GM21619 (cell line): Measurements from ENCODE around the gene RPL38.
"Not testable (repeated sequence)": the region's sequence is repeated elsewhere in the genome, so short reads cannot be mapped to it uniquely, and the experiment has no call there.

Experiments
- ATAC-seq: cut with Tn5 transposase; IDR thresholded peaks from one replicate; pipeline ENCODE4 v1.9.1; 2021; ENCODE audit not compliant: unreplicated experiment

Gene RPL38

DNA sequence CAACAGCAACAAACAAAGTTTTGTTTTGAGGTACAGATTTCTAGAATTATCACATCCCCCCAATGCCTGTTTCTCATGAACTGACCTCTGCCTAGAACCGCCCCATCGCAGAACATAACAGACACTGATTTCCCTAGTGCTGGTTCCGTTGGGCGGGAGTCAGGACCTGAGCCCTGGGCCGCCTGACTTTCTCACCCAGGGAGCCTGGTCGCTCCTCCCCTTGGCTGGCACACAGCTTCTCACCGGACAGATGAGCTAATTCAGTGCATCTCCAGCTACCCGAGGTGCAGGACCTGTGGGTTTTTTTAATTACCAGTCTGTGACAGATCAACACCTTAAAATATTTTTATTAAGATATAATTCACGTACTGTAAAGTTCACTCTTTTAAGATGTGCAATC is 20.1 kb upstream of the RPL38 start:
- no peak for ATAC-seq

DNA sequence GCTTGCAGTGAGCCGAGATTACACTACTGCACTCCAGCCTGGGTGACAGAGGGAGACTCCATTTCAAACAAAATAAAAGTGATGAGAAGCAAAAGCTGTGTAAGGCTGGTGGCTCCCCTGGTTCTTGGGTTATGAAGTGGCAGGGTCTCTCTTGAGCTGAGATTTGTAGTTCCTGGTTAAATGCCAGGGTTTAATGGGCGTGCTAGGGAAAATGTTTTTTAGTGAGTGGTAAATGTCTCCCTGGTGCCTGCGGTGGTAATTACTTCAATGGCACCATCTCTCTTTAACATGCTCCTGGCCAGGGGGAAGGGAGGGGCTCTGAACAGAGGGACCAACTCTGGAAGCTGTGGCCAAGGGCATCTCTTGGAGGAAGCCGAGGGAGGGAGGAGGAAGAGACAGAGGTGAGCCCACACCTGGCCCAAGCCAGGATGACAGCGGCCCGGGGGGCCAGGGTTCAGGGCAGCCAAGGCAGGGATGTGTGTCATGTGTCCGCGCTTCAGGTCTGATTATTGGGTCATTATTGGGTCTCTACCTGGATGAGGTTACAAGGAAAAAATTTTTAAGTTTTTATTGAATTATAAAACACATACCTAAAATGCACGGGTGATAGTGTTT is 17.8 kb upstream of the RPL38 start:
- no peak for ATAC-seq

GRCh38 chr17:74186498-74186897 is 17.0 kb upstream of the RPL38 start:
- no peak for ATAC-seq

GRCh38 chr17:74187761-74188160 is 15.7 kb upstream of the RPL38 start:
- no peak for ATAC-seq

GRCh38 chr17:74188687-74189086 is 14.8 kb upstream of the RPL38 start:
- ATAC-seq = not testable (repeated sequence)

DNA sequence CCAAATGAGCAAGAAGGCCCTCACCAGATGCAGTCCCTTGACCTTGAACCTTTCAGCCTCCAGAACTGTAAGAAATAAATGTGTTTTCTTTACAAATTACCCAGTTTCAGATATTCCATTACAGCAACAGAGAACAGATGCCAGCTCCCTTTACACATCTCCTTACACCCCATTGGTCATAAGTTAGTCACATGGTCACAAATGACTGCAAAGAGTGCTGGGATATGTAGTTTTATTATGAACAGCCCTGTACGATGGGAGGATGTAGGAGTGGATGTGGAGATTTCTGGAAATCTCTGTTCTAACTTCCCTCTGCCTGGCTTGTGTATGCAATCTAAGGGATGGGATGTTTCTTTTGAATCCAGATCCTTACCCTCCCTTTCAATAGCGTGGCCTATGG is 13.3 kb upstream of the RPL38 start:
- ATAC-seq = peak; percentile 74

- ATAC-seq = no peak
Measured at GRCh38 chr17:74190807-74191406, 12.6 kb upstream of the RPL38 start.

DNA sequence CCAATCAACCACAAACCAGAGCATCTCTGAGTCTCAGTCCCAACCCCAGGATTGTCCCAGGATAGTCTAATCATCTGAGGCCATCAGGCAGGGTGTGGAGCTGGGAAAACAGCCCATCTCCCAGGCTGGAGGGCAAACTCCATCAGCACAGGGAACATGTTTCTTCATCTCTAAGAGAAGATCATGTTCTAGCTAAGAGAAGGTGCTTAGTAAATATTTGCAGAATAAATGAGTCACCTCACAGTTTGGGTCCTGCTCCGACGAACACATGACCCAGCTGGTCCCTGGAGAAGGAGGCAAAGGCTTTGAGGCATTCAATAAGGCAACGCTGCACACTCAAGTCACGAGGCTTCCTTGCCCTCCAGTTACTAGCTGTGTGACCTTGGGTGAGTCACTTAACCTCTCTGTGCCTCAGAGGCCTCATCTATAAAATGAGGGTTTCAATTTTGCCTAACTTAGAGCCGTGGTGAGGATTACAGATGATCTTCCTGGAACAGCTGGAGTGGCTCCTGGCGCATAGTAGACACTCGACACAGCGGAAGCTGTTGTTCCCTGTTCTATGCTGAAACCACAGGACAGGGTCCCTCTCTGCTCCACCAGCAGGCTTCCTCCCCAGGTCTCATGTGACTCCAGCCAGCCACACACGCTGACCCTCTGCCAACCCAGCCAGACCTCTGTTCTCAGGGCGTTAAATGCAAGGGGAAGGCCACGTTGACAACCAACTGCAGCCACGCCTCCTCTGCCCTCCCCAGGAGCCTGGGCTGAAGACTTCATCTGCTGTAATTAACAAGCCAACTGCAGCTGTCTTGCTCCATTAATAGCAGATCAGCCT is 10.3 kb upstream of the RPL38 start:
- ATAC-seq = no peak

GRCh38 chr17:74194682-74195081 is 8.8 kb upstream of the RPL38 start:
- no peak for ATAC-seq

- no peak for ATAC-seq
Measured at GRCh38 chr17:74196541-74197317, 6.7 kb upstream of the RPL38 start.

DNA sequence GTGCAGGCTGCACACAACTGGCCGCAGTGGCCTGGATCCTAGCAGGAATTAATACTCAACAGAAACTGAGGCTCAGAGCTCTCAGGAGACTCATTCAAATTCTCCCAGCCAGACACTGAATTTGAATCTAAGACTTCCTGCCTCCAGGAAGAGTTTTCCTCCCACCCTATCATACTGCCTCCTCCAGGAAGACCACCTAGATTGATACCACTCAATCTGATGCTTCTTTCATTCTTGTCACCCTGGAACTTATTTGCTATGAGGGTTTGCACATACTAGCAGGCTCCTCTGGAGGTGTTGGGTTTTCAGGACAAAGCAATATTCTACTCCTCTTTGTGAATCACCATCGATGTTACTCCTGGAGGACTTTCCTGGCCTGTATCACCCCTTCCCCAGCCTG is 5.7 kb upstream of the RPL38 start:
- no peak for ATAC-seq

DNA sequence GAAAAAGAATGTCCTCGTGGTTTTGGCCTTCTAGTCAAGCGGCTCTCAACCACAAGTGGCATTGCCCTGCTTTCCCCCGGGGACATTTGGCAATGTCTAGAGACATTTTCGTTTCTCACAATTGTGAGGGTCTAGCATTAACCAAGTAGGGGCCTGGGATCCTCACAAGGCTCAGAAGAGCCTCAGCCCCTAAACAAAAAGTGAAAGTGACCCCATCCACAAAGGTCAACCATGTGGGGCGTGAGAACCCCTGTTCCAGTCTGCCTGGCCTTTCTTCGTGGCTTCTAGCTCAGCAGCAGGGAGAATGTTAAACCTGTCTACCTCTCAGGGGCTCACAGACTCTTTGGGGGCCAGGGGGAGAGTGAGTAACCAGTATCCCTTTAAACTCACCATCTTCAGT is 4.8 kb upstream of the RPL38 start:
- no peak for ATAC-seq

GRCh38 chr17:74199306-74200092 is 4.0 kb upstream of the RPL38 start:
- no peak for ATAC-seq

DNA sequence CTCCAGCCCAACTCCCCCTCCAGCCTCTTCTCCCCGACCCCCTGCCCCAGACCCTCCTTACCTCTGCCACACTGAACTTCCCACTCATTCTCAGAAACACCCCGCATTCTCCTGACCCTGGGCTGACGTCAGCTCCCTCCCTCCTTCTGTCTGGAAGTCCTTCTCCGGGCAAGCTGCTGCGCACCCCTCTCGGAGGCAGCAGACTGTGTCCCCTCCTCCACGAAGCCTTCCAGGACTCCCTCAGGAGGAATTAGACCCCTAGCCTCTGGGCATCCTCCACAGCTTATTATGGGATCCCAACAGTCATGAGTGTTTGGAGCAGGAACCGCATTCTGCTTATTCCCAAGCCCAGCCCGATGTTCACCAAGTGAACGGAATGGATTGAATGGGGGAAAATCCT is 3.4 kb upstream of the RPL38 start:
- no peak for ATAC-seq

GRCh38 chr17:74201250-74201649 is 2.2 kb upstream of the RPL38 start:
- no peak for ATAC-seq

DNA sequence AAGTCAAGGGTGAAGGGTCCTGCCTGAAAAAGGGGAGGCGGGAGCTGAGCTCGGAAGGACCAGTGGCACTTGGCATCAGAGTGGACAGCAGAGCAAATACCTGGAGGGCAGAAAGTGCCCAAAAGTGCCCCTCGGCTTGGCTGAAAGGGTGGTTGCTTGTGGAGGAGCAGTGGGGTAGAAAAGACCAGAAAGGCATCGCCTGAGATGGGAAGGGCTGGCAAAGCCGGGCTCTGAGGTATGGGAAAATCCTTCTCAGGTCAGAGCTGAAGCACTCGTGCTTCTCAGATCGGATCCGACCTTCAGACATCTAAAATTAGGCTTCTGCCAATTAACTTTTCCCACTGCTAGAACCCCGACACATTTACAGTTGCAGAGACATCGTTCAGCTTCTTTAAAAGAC is 1.5 kb upstream of the RPL38 start:
- no peak for ATAC-seq

- ATAC-seq = no peak
Measured at GRCh38 chr17:74202938-74203337, 540 bp upstream of the RPL38 start.

DNA sequence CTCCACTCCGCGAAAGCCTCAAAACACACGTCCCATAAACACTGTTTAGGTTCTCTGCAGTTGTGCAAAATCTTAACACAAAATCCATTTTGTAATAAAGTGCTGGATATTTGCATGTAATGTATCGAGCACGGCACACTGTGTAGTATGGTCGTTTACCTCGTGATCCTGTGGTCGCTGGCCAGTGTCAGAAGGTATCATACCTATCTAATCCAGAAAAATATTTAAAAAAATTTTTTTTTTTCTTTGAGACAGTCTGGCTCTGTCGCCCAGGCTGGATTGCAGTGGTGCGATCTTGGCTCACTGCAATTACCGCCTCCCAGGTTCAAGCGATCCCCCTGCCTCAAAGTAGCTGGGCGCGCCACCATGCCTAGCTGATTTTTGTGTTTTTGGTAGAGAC is 996 bp downstream of the RPL38 start:
- no peak for ATAC-seq

- no peak for ATAC-seq
Measured at GRCh38 chr17:74205274-74205673, 1.8 kb downstream of the RPL38 start.

GRCh38 chr17:74206332-74206818 is 2.9 kb downstream of the RPL38 start:
- ATAC-seq = no peak
